HUES48 (cell line): Measurements from ENCODE around the gene MRC1.

ENCODE experiments used
- H3K27ac ChIP-seq: one replicate; pipeline ENCODE4 v1.7.0; 2013; ENCODE audit warnings: low read depth, low read length, inconsistent platforms
- H3K27me3 ChIP-seq: 2 replicates; pipeline ENCODE4 v1.6.1; 2013; ENCODE audit warnings: mild to moderate bottlenecking, low read length; ENCODE audit not compliant: control insufficient read depth, insufficient read depth
- H3K36me3 ChIP-seq: 2 replicates; pipeline ENCODE4 v1.6.1; 2013; ENCODE audit warnings: low read length; ENCODE audit not compliant: control insufficient read depth, insufficient read depth
- H3K4me1 ChIP-seq: 2 replicates; pipeline ENCODE4 v1.6.1; 2013; ENCODE audit warnings: mild to moderate bottlenecking, low read length; ENCODE audit not compliant: control insufficient read depth, insufficient read depth
- H3K4me3 ChIP-seq: 2 replicates; pipeline ENCODE4 v1.5.1; 2013; ENCODE audit warnings: mild to moderate bottlenecking, low read depth, low read length
- H3K9ac ChIP-seq: 2 replicates; pipeline ENCODE4 v1.6.1; 2013; ENCODE audit warnings: mild to moderate bottlenecking, low read depth, low read length, moderate library complexity
- H3K9me3 ChIP-seq: 2 replicates; pipeline ENCODE4 v1.6.1; 2013; ENCODE audit warnings: low read length; ENCODE audit not compliant: control insufficient read depth, insufficient read depth

MRC1 gene

GRCh38 chr10:17783751-17784150, 25.4 kb upstream of the MRC1 start:
- Histone ChIP-seq H3K27ac (no peak overlapping the region), H3K4me3 (no peak overlapping the region), H3K27me3 (no peaks in the 10 kb centered on the region), H3K9me3 (no peaks in the 10 kb centered on the region), H3K36me3 (no peaks in the 10 kb centered on the region), H3K9ac (no peak overlapping the region), H3K4me1 (peaks cover 7% of the 10 kb centered on the region)

DNA sequence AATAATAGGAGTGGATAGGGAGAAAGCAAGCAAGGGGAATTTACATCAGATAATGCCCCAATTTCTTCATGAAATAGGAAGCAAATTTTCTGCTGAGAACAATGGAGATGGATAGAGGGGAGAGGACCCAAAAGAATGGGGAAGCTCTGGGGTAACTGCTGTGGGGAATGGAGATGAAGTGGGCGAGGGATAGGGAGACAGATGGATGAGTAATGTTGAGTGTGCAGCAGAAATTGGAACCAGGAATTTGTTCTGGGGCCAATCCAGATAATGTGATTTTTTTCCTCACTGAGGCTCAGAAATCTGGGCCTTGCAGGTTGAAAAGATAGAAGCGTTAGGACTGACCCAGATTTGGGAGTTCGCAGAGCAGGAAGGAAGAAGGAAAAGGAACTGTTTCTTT, 24.5 kb upstream of the MRC1 start:
- no peaks in the 10 kb centered on the region for H3K36me3 ChIP-seq
- no peaks in the 10 kb centered on the region for H3K27me3 ChIP-seq
- no peak overlapping the region for H3K27ac ChIP-seq
- peaks cover 7% of the 10 kb centered on the region for H3K4me1 ChIP-seq
- no peak overlapping the region for H3K9ac ChIP-seq
- no peak overlapping the region for H3K4me3 ChIP-seq
- no peaks in the 10 kb centered on the region for H3K9me3 ChIP-seq

DNA sequence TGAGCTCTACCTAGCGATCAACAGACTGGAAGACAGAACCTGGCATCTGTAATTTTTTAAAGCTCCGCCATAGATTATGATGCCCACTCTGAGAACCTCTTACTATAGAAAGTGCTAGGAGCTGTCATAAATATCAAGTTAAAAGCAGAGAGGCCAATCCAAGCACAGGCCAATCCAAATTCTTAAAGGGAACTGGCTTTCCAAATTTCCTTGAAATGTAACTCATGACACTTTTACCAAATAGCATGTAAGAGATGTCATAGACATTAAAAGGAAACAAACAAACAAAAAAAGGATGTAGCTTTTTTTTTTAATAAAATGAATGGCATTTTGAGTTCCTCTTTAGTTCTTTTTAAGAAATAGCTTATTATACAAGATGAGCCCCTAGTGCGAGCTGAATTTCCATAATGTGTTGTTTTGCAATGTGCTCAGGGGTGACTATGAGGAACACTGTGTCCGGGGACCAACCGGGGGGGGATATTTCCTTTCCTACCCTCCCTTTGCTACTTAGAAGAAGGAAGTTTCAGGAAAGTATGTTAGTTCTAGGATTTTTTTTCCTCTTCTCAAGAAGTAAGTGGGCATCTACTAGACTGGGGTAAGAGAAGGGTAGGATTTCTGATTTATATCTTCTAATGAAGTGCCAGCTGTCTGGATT, 23.7 kb upstream of the MRC1 start:
- H3K9me3 ChIP-seq: no peaks in the 10 kb centered on the region
- H3K36me3 ChIP-seq: no peaks in the 10 kb centered on the region
- no peak overlapping the region for H3K27ac ChIP-seq
- no peak overlapping the region for H3K4me3 ChIP-seq
- peaks cover 7% of the 10 kb centered on the region for H3K4me1 ChIP-seq
- no peak overlapping the region for H3K9ac ChIP-seq
- H3K27me3 ChIP-seq: no peaks in the 10 kb centered on the region

GRCh38 chr10:17787087-17787961, 21.8 kb upstream of the MRC1 start:
- Histone ChIP-seq H3K4me3 (no peak overlapping the region), H3K27ac (peak overlapping the region; percentile 82)

GRCh38 chr10:17788646-17789045, 20.5 kb upstream of the MRC1 start:
- H3K27me3 ChIP-seq: no peaks in the 10 kb centered on the region
- no peak overlapping the region for H3K9ac ChIP-seq
- H3K36me3 ChIP-seq: no peaks in the 10 kb centered on the region
- H3K9me3 ChIP-seq: no peaks in the 10 kb centered on the region
- no peak overlapping the region for H3K27ac ChIP-seq
- peaks cover 7% of the 10 kb centered on the region for H3K4me1 ChIP-seq
- H3K4me3 ChIP-seq: no peak overlapping the region

More at GRCh38 chr10:17787087-17787961, 21.8 kb upstream of the MRC1 start:
- no peaks in the 10 kb centered on the region for H3K9me3 ChIP-seq
- no peak overlapping the region for H3K9ac ChIP-seq
- H3K4me1 ChIP-seq: peaks cover 7% of the 10 kb centered on the region
- H3K27me3 ChIP-seq: no peaks in the 10 kb centered on the region
- H3K36me3 ChIP-seq: no peaks in the 10 kb centered on the region

DNA sequence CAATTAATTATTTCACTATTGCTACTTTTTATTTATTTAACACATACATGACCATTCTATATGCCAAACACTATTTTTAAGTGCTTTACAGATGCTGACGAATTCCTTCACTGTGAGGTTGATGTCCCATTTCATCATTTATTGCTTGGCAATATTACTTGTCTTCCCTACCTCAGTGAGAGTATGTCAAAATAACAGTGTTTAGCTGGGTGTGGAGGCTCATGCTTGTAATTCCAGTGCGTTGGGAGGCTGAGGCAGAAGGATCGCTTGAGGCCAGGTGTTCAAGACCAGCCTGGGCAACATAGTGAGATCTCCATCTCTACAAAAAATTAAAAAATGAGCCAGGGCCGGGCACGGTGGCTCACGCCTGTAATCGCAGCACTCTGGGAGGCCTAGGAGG, 19.8 kb upstream of the MRC1 start:
- Histone ChIP-seq H3K9me3 (no peaks in the 10 kb centered on the region), H3K9ac (no peak overlapping the region), H3K36me3 (no peaks in the 10 kb centered on the region), H3K27me3 (no peaks in the 10 kb centered on the region), H3K4me1 (peaks cover 7% of the 10 kb centered on the region), H3K27ac (no peak overlapping the region), H3K4me3 (no peak overlapping the region)

DNA sequence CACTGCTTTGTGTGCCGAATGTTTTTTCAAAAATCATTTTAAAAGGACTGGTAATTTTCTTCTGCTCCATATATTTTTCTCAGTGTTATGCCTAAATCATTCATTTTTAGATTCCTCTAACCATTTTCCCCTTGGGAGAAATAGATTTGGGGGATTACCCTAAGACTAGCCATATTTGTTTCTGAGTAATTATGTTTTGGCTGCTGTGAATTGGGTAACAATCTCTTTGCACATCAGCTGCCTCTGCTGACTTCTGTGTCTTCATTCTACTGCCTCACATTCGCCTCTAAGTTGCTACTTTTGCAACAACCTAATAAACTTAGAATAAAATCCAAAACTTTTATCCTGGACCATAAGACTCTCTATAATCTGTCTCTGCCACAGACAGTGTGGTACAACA, 18.5 kb upstream of the MRC1 start:
- H3K4me1 ChIP-seq: peaks cover 7% of the 10 kb centered on the region
- no peaks in the 10 kb centered on the region for H3K9me3 ChIP-seq
- H3K9ac ChIP-seq: no peak overlapping the region
- H3K4me3 ChIP-seq: no peak overlapping the region
- no peaks in the 10 kb centered on the region for H3K27me3 ChIP-seq
- H3K27ac ChIP-seq: no peak overlapping the region
- H3K36me3 ChIP-seq: no peaks in the 10 kb centered on the region

GRCh38 chr10:17792991-17793390, 16.2 kb upstream of the MRC1 start:
- no peaks in the 10 kb centered on the region for H3K36me3 ChIP-seq
- H3K9me3 ChIP-seq: peaks cover 4% of the 10 kb centered on the region
- no peaks in the 10 kb centered on the region for H3K4me1 ChIP-seq
- H3K27me3 ChIP-seq: no peaks in the 10 kb centered on the region
- no peak overlapping the region for H3K4me3 ChIP-seq
- H3K27ac ChIP-seq: no peak overlapping the region
- H3K9ac ChIP-seq: no peak overlapping the region

DNA sequence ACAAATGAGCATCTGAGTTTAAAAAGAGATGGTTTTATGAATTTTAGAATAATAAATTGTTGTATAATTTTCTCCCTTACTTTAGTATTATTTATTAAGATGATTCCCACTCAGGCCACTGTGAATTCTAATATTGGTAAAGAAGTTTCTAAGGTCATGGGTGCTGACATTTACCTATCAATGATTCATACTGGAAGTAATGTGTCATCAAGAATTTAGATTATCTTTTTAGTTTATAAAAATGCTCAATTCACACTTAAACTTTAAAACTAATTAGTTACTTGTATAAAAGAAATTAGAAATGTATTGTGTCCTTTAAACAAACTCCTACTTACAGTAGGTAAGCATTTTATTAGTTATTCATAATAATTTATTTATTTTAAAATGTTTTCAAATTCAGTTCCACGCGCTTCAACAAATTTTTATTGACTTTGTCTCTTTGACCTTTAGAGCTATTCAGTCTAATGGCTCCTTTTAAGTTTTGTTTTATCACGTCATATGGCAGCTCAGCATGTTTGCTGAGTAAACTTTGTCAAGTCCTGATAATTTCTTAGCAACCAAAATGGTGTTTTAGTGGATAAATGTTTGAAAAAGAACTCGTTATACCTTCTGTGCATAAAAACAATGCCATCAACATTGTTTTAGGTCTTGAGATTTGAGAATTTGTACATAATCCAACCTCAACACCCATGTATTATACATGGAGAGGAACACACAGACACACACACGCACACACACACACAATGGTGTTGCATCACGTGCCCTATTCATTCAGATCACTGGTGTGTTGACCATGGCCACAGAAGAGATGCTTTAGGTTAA, 15.1 kb upstream of the MRC1 start:
- Histone ChIP-seq H3K36me3 (no peaks in the 10 kb centered on the region), H3K27me3 (no peaks in the 10 kb centered on the region), H3K4me1 (no peaks in the 10 kb centered on the region), H3K27ac (peak overlapping the region; percentile 64), H3K4me3 (no peak overlapping the region), H3K9ac (no peak overlapping the region), H3K9me3 (peaks cover 4% of the 10 kb centered on the region)

GRCh38 chr10:17795083-17795482, 14.1 kb upstream of the MRC1 start:
- H3K27me3 ChIP-seq: no peaks in the 10 kb centered on the region
- no peak overlapping the region for H3K27ac ChIP-seq
- no peak overlapping the region for H3K4me3 ChIP-seq
- H3K4me1 ChIP-seq: no peaks in the 10 kb centered on the region
- no peak overlapping the region for H3K9ac ChIP-seq
- H3K9me3 ChIP-seq: peaks cover 4% of the 10 kb centered on the region
- H3K36me3 ChIP-seq: no peaks in the 10 kb centered on the region
